Heart left ventricle (tissue), 16 donors: ENCODE data around the gene OGDH. TPM values are rescaled to one million over a fixed set of nuclear protein-coding genes. Genes with fewer than 3 reads are reported as not detected.
A peak's percentile ranks its signal among the peaks of the same experiment; 100 is the strongest.

Experiments
- ATAC-seq, 4 donors: fragments of 200-7000 bp; cut with Tn5 transposase; one replicate each; pipeline ENCODE4 v1.9.1; 2020 to 2022; ENCODE audit warnings: moderate library complexity in 4 of 4, mild to moderate bottlenecking in 3 of 4, moderate number of reproducible peaks in 1 of 4
- DNase-seq, 5 donors: peaks; one replicate each; pipeline ENCODE4 v3.0.0-alpha.2; 2020
- H3K27ac ChIP-seq, 12 donors: fragments of 200-600 bp; sonication (generic) in 4 of 12; one replicate each; pipeline versions ENCODE4 v1.5.0 to v1.8.0; 2016 to 2022; ENCODE audit warnings: mild to moderate bottlenecking in 2 of 12
- H3K27me3 ChIP-seq, 9 donors: fragments of 200-600 bp; sonication (generic) in 2 of 9; one replicate each; pipeline versions ENCODE4 v1.5.1 to v1.8.0; 2016 to 2022; ENCODE audit warnings: mild to moderate bottlenecking in 3 of 9
- H3K36me3 ChIP-seq, 9 donors: fragments of 200-600 bp; sonication (generic) in 2 of 9; one replicate each; pipeline versions ENCODE4 v1.5.0 to v1.8.0; 2018 to 2022; ENCODE audit warnings: mild to moderate bottlenecking in 2 of 9
- H3K4me1 ChIP-seq, 12 donors: fragments of 200-600 bp; sonication (generic) in 4 of 12; one replicate each; pipeline versions ENCODE4 v1.5.0 to v1.8.0; 2016 to 2022; ENCODE audit warnings: mild to moderate bottlenecking in 3 of 12
- H3K4me3 ChIP-seq, 12 donors: fragments of 200-600 bp; sonication (generic) in 4 of 12; one replicate each; pipeline versions ENCODE4 v1.5.0 to v1.8.0; 2017 to 2022; ENCODE audit warnings: mild to moderate bottlenecking in 9 of 12, moderate library complexity in 4 of 12
- H3K9me3 ChIP-seq, 12 donors: fragments of 200-600 bp; sonication (generic) in 4 of 12; one replicate each; pipeline versions ENCODE4 v1.5.0 to v1.8.0; 2016 to 2022; ENCODE audit warnings: mild to moderate bottlenecking in 1 of 12
- CTCF ChIP-seq, 12 donors: fragments of 200-600 bp; sonication (generic) in 4 of 12; IDR thresholded peaks; one replicate each; pipeline versions ENCODE4 v1.5.0 to v1.8.0; 2018 to 2022; ENCODE audit warnings: antibody characterized with exemption in 12 of 12, mild to moderate bottlenecking in 5 of 12
- POLR2A ChIP-seq, 2 donors: fragments of 450-650 bp; IDR thresholded peaks; one replicate each; pipeline ENCODE4 v1.6.1; 2017; ENCODE audit warnings: antibody characterized with exemption in 2 of 2, mild to moderate bottlenecking in 2 of 2, moderate library complexity in 2 of 2
- WGBS, 4 donors: extraction: QIAGEN DNeasy Blood & Tissue Kit in 2 of 4; methylation state at CpG; one replicate each; pipeline versions ENCODE4 v1.1.5 to v1.1.7; 2013 to 2018; 5-methylcytosine and 5-hydroxymethylcytosine counted together
- intact Hi-C, 10 donors: fragments of 100-400 bp; cut with DNase I; formaldehyde crosslinking; loops; one replicate each; pipeline versions ENCODE4 v1.11.1 to v1.14.2; 2022
- polyA plus RNA-seq, 2 donors: library from polyadenylated mRNA; stranded (reverse); fragments of 200-250 nt; gene quantifications; one replicate each; pipeline ENCODE4 v1.2.3, GENCODE V29; 2013
- total RNA-seq, 9 donors: library from RNA; depleted of rRNA in 2 of 9; stranded (reverse); fragments of >200 nt in 2 of 9; fragmentation: NEBNext Ultra II Directional in 3 of 9; extraction: Animal tissue kit (Norgen Biotek cat#: 25700) in 3 of 9; gene quantifications; one replicate each; pipeline versions ENCODE4 v1.1.0 to v1.2.4, GENCODE V29; 2016 to 2023
- donor health status: ischemic (EF 13 %, LVEDD 7.1; RV severe dilation, severe dysfunction).
- donor health status: healthy with polysubstance abuse.
- donor health status: DM: no; HTN: yes; CAD: no.
- donor health status: DM: no; HTN: no; CAD: no.
- donor health status: ischemic (EF 25% LVEDD 6.9; RV normal size, moderate dysfunction).
- donor health status: ischemic (EF 25% LVEDD 5.7; RV mildly dilated, moderate dysfunction).
- donor health status: healthy.
- donor health status: DM: yes; HTN: yes; CAD: no.
- donor health status: ischemic (EF 35%, LVEDD 5.7; RV mildly dilated, moderate dysfunction).
- donor health status: nonischemic (EF 11% LVEDD 7.7; RV severe dilation, severe dysfunction).
- donor health status: DM: yes; HTN: yes; CAD: no.
- donor health status: PGD.
- donor health status: ischemic (EF 29% LVEDD 5.4; RV normal size, mild dysfunction).
- donor health status: nonischemic (EF 23%, LVEDD 6.1; RV moderate dilation, normal function).

The OGDH gene
- total and polyA plus RNA-seq, 11 donors: 247 to 789 (median 633) TPM

GRCh38 chr7:44664780-44665461, 58.5 kb downstream of the OGDH start:
- DNase-seq (no peak), ATAC-seq (no peak)
- intact Hi-C loops: no loop called here
- Histone ChIP-seq H3K4me1 (peaks cover 0 to 13% (median 0%) of the 10 kb centered on the region in 12 donors), H3K9me3 (peaks cover 0 to 23% (median 14%) of the 10 kb centered on the region in 12 donors), H3K4me3 (no peak overlapping the region), H3K36me3 (peaks cover 2 to 94% (median 66%) of the 10 kb centered on the region in 9 donors), H3K27ac (peak overlapping the region in 1 of 12 donors; percentile 41), H3K27me3 (no peaks in the 10 kb centered on the region)
- TF ChIP-seq CTCF (IDR thresholded peaks at IDR 0.05): no peak
- no peak for TF ChIP-seq POLR2A (IDR thresholded peaks at IDR 0.05)
- WGBS, 4 donors: 80 to 91% (median 84%) methylated on average over 4 of the region's 4 CpGs

- Histone ChIP-seq H3K9me3 (peaks cover 0 to 16% (median 12%) of the 10 kb centered on the region in 12 donors), H3K4me1 (peaks cover 0 to 19% (median 0%) of the 10 kb centered on the region in 12 donors), H3K27ac (peak overlapping the region in 1 of 12 donors; percentile 41), H3K36me3 (peaks cover 2 to 86% (median 61%) of the 10 kb centered on the region in 9 donors), H3K4me3 (no peak overlapping the region), H3K27me3 (no peaks in the 10 kb centered on the region)
- no peak for TF ChIP-seq POLR2A (IDR thresholded peaks at IDR 0.05)
- TF ChIP-seq CTCF (IDR thresholded peaks at IDR 0.05): no peak
- intact Hi-C loops: no loop called here
- DNase-seq: no peak
- WGBS, 4 donors: 54 to 84% (median 73%) methylated on average over 9 of the region's 9 CpGs
- ATAC-seq: no peak
Observed at GRCh38 chr7:44665531-44666213, 59.2 kb downstream of the OGDH start.

- WGBS, 4 donors: 88 to 93% (median 92%) methylated on average over 6 of the region's 6 CpGs
- intact Hi-C loops: no loop called here
- no peak overlapping the region for H3K27ac ChIP-seq
- no peak overlapping the region for H3K4me3 ChIP-seq
- TF ChIP-seq POLR2A (IDR thresholded peaks at IDR 0.05): no peak
- DNase-seq (no peak), ATAC-seq (no peak)
- H3K27me3 ChIP-seq: no peaks in the 10 kb centered on the region
- peaks cover 0 to 22% (median 3%) of the 10 kb centered on the region in 12 donors for H3K4me1 ChIP-seq
- peaks cover 0 to 7% (median 3%) of the 10 kb centered on the region in 12 donors for H3K9me3 ChIP-seq
- peaks cover 0 to 77% (median 53%) of the 10 kb centered on the region in 9 donors for H3K36me3 ChIP-seq
Observed at GRCh38 chr7:44666566-44666965, 60.1 kb downstream of the OGDH start.

GRCh38 chr7:44667190-44667589, 60.8 kb downstream of the OGDH start:
- no peak for TF ChIP-seq POLR2A (IDR thresholded peaks at IDR 0.05)
- TF ChIP-seq CTCF (IDR thresholded peaks at IDR 0.05): no peak
- Histone ChIP-seq H3K4me1 (peaks cover 0 to 22% (median 3%) of the 10 kb centered on the region in 12 donors), H3K27me3 (no peaks in the 10 kb centered on the region), H3K36me3 (peaks cover 0 to 72% (median 52%) of the 10 kb centered on the region in 9 donors), H3K4me3 (no peak overlapping the region), H3K9me3 (peaks cover 0 to 2% (median 0%) of the 10 kb centered on the region in 12 donors), H3K27ac (peak overlapping the region in 1 of 12 donors; percentile 17)
- intact Hi-C loops: no loop called here
- ATAC-seq: no peak
- DNase-seq: no peak
- 93 to 95% (median 94%) methylated on average over 3 of the region's 3 CpGs for WGBS, 4 donors
